IPS-NIHi7 (cell line): ENCODE results near the gene FMNL2.

Source experiments
- DNase-seq: peaks from one replicate; pipeline ENCODE4 v3.0.0; 2012; ENCODE audit warnings: mixed read lengths; ENCODE audit errors: extremely low spot score

The FMNL2 gene

GRCh38 chr2:152339556-152340286 lies 4.7 kb downstream of the FMNL2 start:
- DNase-seq = no peak

GRCh38 chr2:152342259-152343046 lies 7.5 kb downstream of the FMNL2 start:
- DNase-seq = no peak

- DNase-seq = no peak
Measured at GRCh38 chr2:152343426-152343825, 8.5 kb downstream of the FMNL2 start.

DNA sequence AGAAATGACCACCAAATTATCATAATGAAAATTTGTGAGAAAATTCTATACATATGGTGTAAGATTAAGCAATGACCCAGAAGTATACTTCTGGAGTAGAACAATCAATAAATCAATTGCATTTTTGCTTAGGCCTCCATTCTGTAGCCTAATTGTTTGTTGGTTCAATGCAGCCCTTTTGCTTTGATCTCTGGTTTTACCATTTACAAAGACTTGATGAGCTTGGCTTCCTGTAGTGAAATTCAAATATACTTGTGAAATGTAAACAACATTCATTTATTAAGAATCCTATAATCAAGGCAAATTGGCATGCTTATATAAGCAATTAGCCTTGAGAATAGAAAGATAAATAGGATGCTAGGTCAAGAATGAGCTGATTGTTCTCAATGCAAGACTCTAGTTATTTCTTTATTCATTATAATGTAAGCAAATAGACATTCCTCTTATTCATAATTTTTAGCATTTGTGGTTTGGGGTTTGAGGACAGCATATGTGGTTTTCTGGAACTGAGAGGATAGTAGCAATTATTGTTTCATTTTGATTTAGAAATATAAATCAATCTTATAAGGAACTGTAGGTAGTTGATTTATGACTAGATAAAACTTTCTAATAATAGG lies 9.7 kb downstream of the FMNL2 start:
- DNase-seq = no peak

DNA sequence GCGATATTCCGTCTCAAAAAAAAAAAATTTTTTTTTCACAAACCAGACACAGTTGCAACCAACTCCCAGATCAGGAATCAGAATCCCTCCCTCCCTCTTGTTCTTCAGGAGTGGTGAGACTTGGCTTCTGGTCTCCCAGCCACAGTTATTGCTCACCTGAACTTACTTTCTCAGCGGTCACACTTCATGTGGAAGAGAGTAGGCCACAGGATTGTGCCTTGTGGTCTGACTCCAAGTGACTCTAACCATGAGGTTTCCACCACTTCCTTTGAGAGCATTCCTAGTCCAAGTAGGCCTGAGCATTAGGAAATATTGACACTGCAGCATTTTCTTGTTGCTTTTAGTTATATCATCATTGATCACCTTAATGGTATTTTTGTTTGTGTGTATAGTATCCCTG lies 12.1 kb downstream of the FMNL2 start:
- no peak for DNase-seq

DNA sequence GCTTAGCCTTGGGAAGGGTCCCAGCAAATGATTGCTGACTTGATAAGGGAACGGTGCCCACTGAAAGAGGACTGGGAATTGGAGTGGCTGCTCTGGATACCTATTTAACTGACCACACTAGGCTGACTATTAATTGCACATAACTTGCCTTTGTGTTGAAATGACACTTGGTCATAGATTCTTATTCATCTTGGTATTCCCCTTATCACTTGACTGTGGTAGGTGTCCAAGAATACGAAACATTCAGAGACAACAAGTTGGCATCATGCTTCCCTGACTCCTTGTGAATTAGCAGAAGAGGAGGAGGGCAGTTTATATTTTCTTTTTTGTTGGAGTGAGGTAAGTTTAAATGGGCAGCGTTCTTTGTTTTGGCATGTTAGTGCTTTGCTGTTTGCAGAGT lies 13.4 kb downstream of the FMNL2 start:
- no peak for DNase-seq

DNA sequence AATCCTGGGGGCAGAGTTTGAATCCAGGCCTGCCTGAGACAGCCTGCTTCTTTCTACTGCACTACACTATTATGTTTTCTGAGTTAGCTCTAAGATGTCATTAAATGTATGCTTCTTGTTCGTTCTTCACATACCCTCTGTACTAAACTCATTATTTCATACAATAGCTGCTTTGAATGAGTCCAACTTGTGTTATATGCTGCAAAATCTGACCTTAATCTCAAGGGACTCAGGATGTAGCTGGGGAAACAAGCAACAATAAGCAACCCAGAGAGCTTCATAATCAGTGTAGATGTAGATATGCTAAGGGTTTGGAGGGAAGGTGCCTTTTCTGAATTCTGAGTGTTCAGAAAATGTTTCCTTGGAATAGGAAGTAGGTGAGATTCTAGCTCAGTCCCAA lies 14.4 kb downstream of the FMNL2 start:
- no peak for DNase-seq

GRCh38 chr2:152350155-152350679 lies 15.2 kb downstream of the FMNL2 start:
- DNase-seq = no peak

DNA sequence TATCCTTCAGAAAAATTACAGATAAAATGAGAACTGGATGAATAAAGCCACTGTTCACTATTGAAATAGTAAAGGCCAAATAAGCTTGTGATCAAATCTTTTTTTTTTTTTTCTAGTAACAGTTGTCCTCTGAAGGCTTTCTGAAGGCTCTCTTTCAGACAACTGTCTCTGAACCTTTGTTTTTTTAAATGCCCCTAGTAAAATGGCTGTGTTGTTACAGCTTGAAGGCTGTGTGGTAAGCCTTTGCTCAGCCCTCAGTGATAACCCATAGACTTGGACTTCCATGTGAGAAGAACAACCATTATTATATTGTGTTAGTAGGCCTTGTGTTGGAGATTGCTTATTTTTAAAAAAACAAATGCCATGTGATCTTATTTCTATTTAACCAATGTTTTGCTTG lies 17.6 kb downstream of the FMNL2 start:
- DNase-seq = no peak

DNA sequence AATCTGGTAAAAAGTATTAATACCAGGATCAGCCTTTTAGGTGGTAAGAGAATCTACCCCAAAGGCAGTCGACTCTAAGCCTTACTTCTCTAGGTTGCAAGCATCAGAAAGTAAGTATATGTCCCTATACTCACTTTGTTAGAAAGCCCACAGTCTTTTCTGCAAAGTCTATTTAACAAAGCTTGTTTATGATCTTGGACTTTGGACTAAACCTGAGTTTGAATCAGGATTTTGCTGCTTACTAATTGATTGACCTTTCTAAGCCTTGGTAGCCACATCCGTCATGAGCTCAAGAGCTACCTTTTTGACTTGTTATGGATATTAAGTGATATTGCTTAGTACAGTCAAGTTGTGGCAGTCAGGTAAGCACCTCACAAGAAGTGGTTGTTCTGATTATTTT lies 18.4 kb downstream of the FMNL2 start:
- DNase-seq = no peak

DNA sequence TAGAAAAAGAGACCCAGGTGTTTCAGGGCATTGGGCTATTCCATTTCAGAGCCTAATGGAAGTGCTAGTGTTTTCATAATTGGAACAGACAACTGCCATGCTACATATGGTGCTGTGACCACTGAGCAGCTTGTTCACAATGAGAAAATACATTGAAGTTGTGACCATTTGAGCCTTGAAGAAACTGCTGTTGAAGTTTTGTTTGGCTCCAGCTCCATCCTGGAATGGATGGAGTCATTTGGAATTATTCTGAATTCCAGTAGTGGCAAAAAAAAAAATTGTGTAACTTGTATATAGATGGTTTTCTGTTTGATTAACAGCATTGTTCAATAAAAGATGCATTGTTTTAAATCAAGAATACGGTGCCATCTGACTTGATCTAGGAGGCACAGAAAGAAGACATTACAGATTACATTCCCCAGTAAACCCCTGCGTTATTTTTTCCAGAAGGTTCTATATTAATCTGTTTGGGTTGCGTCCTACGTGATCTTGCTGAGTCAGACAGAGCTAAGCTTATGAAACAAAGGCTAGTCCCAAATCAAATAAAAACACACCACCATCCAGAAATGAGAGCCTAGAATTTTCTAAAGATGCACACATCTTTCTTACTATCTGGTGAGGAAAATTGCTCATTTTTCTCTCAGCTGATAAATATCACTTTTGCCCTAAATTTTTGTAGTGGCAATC lies 19.2 kb downstream of the FMNL2 start:
- no peak for DNase-seq

- no peak for DNase-seq
Measured at GRCh38 chr2:152354909-152355308, 19.9 kb downstream of the FMNL2 start.

DNA sequence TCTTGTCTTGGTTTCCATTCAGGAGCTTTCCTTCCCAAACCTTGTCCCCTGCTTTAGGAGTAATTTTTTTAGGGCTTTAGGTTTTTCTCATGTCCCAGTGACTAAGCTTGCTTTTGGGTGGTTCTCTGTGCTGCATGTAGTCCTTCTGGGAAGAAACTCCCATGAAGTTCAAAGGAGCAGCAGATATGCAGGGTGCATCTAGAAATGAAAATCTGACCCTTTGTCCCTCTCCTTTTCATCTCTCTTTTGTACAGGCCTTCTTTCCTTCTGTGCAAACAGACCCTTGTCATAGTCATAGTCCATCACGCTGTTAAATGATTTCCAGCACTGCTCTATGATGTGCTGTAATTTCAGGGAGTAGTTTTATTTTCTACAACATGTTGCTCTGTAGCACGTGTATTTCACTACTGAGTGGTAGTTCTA lies 20.4 kb downstream of the FMNL2 start:
- no peak for DNase-seq

GRCh38 chr2:152359573-152360363 lies 24.8 kb downstream of the FMNL2 start:
- DNase-seq = no peak

GRCh38 chr2:152363936-152364335 lies 29.0 kb downstream of the FMNL2 start:
- DNase-seq = no peak

GRCh38 chr2:152367547-152368390 lies 32.8 kb downstream of the FMNL2 start:
- no peak for DNase-seq

- no peak for DNase-seq
Measured at GRCh38 chr2:152369176-152369860, 34.3 kb downstream of the FMNL2 start.

- no peak for DNase-seq
Measured at GRCh38 chr2:152370783-152371182, 35.8 kb downstream of the FMNL2 start.

GRCh38 chr2:152372438-152372984 lies 37.5 kb downstream of the FMNL2 start:
- no peak for DNase-seq
